Measurements from ENCODE around the gene RALY.

Gene RALY

GRCh38 chr20:34104059-34104458 is 110.3 kb downstream of the RALY start:
- Histone ChIP-seq H2AFZ (no peak overlapping the region), H3K9me3 (ENCODE audit: control insufficient read depth, low read length) (no peaks in the 10 kb centered on the region), H3K4me1 (no peaks in the 10 kb centered on the region), H3K79me2 (peaks cover 29% of the 10 kb centered on the region), H3K4me2 (ENCODE audit: low read length) (no peak overlapping the region), H3K27ac (no peak overlapping the region), H3K9ac (no peak overlapping the region), H3K4me3 (ENCODE audit: low read depth, low read length) (no peak overlapping the region), H3K27me3 (ENCODE audit: control insufficient read depth, insufficient read depth, low read length) (no peaks in the 10 kb centered on the region), H3K36me3 (ENCODE audit: control insufficient read depth, insufficient read depth, low read length) (no peaks in the 10 kb centered on the region)
- TF ChIP-seq CTCF (IDR thresholded peaks at IDR 0.05) = no peak

GRCh38 chr20:34105978-34106675 is 112.4 kb downstream of the RALY start:
- peaks cover 48% of the 10 kb centered on the region for H3K79me2 ChIP-seq
- H3K9ac ChIP-seq = no peak overlapping the region
- no peak overlapping the region for H3K27ac ChIP-seq
- H3K4me3 ChIP-seq (ENCODE audit: low read depth, low read length) = no peak overlapping the region
- no peak for TF ChIP-seq CTCF (IDR thresholded peaks at IDR 0.05)
- H3K27me3 ChIP-seq (ENCODE audit: control insufficient read depth, insufficient read depth, low read length) = no peaks in the 10 kb centered on the region
- no peak overlapping the region for H3K4me2 ChIP-seq (ENCODE audit: low read length)
- no peaks in the 10 kb centered on the region for H3K36me3 ChIP-seq (ENCODE audit: control insufficient read depth, insufficient read depth, low read length)
- no peaks in the 10 kb centered on the region for H3K9me3 ChIP-seq (ENCODE audit: control insufficient read depth, low read length)
- peaks cover 9% of the 10 kb centered on the region for H3K4me1 ChIP-seq
- no peak overlapping the region for H2AFZ ChIP-seq

- H3K4me1 ChIP-seq = peaks cover 12% of the 10 kb centered on the region
- H3K9me3 ChIP-seq (ENCODE audit: control insufficient read depth, low read length) = no peaks in the 10 kb centered on the region
- TF ChIP-seq CTCF (IDR thresholded peaks at IDR 0.05) = no peak
Measured at GRCh38 chr20:34108616-34109174, 115.0 kb downstream of the RALY start.

GRCh38 chr20:34109442-34109841 is 115.7 kb downstream of the RALY start:
- Histone ChIP-seq H3K9me3 (ENCODE audit: control insufficient read depth, low read length) (no peaks in the 10 kb centered on the region), H3K4me2 (ENCODE audit: low read length) (no peak overlapping the region), H3K4me1 (peaks cover 12% of the 10 kb centered on the region), H3K79me2 (peaks cover 41% of the 10 kb centered on the region), H2AFZ (no peak overlapping the region), H3K9ac (no peak overlapping the region), H3K27ac (no peak overlapping the region), H3K4me3 (ENCODE audit: low read depth, low read length) (no peak overlapping the region), H3K27me3 (ENCODE audit: control insufficient read depth, insufficient read depth, low read length) (no peaks in the 10 kb centered on the region), H3K36me3 (ENCODE audit: control insufficient read depth, insufficient read depth, low read length) (no peaks in the 10 kb centered on the region)
- TF ChIP-seq CTCF (IDR thresholded peaks at IDR 0.05) = no peak

More at GRCh38 chr20:34108616-34109174, 115.0 kb downstream of the RALY start:
- no peak overlapping the region for H3K9ac ChIP-seq
- H3K79me2 ChIP-seq = peaks cover 46% of the 10 kb centered on the region
- H3K4me2 ChIP-seq (ENCODE audit: low read length) = no peak overlapping the region
- no peak overlapping the region for H3K27ac ChIP-seq
- H2AFZ ChIP-seq = no peak overlapping the region
- H3K36me3 ChIP-seq (ENCODE audit: control insufficient read depth, insufficient read depth, low read length) = no peaks in the 10 kb centered on the region
- H3K4me3 ChIP-seq (ENCODE audit: low read depth, low read length) = no peak overlapping the region
- no peaks in the 10 kb centered on the region for H3K27me3 ChIP-seq (ENCODE audit: control insufficient read depth, insufficient read depth, low read length)

All from parathyroid adenoma (tissue), 2 donors.